Kidney epithelial cell (primary cell): ENCODE data around the gene SDF4. TPM values are rescaled to one million over a fixed set of nuclear protein-coding genes. Genes with fewer than 3 reads are reported as not detected.

Experiments used
- DNase-seq: peaks from one replicate; pipeline ENCODE4 v3.0.0-alpha.2; 2010; ENCODE audit warnings: low read depth
- H3K27me3 ChIP-seq: 2 replicates; pipeline ENCODE4 v1.6.0; 2011; ENCODE audit warnings: low read length; ENCODE audit not compliant: control insufficient read depth, insufficient read depth
- H3K36me3 ChIP-seq: 2 replicates; pipeline ENCODE4 v1.5.1; 2011; ENCODE audit warnings: low read length; ENCODE audit not compliant: control insufficient read depth, insufficient read depth
- H3K4me3 ChIP-seq: 2 replicates; pipeline ENCODE4 v1.5.1; 2011; ENCODE audit warnings: low read depth, mild to moderate bottlenecking, control low read depth, low read length
- CTCF ChIP-seq: IDR thresholded peaks from 2 replicates; pipeline ENCODE4 v1.5.1; 2011; ENCODE audit warnings: mild to moderate bottlenecking, moderate library complexity, low read length, control low read depth, inconsistent platforms; ENCODE audit not compliant: insufficient read depth, poor library complexity, severe bottlenecking
- total RNA-seq: library from RNA; depleted of rRNA; stranded (reverse); fragments of >200 nt; gene quantifications from 2 replicates; pipeline ENCODE4 v1.2.3, GENCODE V29; 2015

The SDF4 gene
- total RNA-seq, 1 donor from 2014 or later: 153 TPM

- no peak for TF ChIP-seq CTCF
- DNase-seq: no peak
- Histone ChIP-seq H3K27me3 (peaks cover 17% of the 10 kb centered on the region), H3K36me3 (no peaks in the 10 kb centered on the region), H3K4me3 (no peak overlapping the region)
Observed at GRCh38 chr1:1207571-1207892, 24.3 kb downstream of the SDF4 start.

GRCh38 chr1:1206966-1207531 lies 24.8 kb downstream of the SDF4 start:
- no peak for TF ChIP-seq CTCF
- Histone ChIP-seq H3K27me3 (peaks cover 17% of the 10 kb centered on the region), H3K36me3 (no peaks in the 10 kb centered on the region), H3K4me3 (no peak overlapping the region)
- DNase-seq: no peak

- Histone ChIP-seq H3K4me3 (peak within 1 kb of the TSS; percentile 22), H3K36me3 (no peaks in the 10 kb centered on the region), H3K27me3 (peaks cover 17% of the 10 kb centered on the region)
- TF ChIP-seq CTCF: no peak
- no peak for DNase-seq
Observed at GRCh38 chr1:1206376-1206965, 25.3 kb downstream of the SDF4 start, which contains the start of gene TNFRSF18. Gene TNFRSF18, minus strand, starts transcription at chr1:1206592. Its CDS starts 21 bp downstream, at chr1:1206571.

GRCh38 chr1:1205769-1206375 lies 25.9 kb downstream of the SDF4 start:
- no peak for DNase-seq
- Histone ChIP-seq H3K4me3 (peak overlapping the region; percentile 22), H3K27me3 (peaks cover 17% of the 10 kb centered on the region), H3K36me3 (no peaks in the 10 kb centered on the region)
- no peak for TF ChIP-seq CTCF

- H3K27me3 ChIP-seq: peaks cover 18% of the 10 kb centered on the region
- H3K36me3 ChIP-seq: no peaks in the 10 kb centered on the region
- no peak overlapping the region for H3K4me3 ChIP-seq
- no peak for DNase-seq
- no peak for TF ChIP-seq CTCF
Observed at GRCh38 chr1:1204998-1205768, 26.6 kb downstream of the SDF4 start.
